ENCODE data around the gene CACFD1. TPM values are rescaled to one million over a fixed set of nuclear protein-coding genes. Genes with fewer than 3 reads are reported as not detected.
A peak's percentile ranks its signal among the peaks of the same experiment; 100 is the strongest.

The CACFD1 gene
- total and polyA plus RNA-seq, 7 donors, result 2.8 to 9.4 (median 7.1) TPM

DNA sequence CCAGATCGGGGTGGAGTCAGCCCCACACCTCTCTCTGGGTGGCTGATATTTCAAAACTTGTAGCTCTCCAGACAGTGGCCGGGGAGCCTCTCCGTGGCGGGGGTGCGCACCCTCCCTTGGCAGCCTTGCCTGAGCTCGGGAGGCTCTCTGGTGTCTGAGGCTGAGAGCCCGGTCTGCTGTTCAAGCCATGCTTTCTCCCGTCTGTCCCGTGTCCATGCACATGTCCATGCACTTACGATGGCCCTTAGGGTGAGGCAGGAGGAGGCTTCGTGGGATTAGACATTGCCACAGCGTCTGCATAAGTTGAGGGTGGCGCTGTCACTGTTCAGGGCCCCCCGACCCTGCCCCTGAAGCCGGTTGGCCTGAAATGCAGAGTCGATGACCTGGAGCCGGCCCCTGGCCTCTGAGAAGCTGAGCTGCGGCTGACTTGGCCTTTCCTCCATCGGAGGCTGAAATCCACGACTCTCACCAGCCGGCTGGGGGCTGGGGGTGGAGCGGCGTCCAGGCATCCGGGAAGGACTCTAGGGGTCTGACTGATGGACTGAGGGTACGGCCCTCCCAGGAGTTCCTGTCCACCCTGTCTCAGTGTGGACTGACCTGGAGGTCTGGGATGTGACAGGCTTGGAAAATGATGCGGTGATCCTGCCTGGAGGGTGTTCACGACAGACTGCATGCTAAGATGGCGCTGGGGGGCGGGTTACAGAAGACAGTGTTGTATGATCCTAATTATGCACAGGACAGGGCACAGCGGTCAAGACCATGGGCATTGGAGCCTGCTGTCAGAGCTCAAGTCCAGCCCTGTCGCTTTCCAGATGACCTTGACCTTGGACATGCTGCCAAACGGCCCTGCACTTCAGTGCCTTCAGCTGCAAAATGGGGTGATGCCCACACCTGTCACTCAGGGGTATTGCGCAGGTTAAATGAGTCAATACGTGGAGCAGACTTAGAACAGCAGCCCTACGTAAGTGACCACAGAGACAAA is 37.4 kb downstream of the CACFD1 start:
- no peak overlapping the region for H3K27ac ChIP-seq
- no peaks in the 10 kb centered on the region for H3K36me3 ChIP-seq (ENCODE audit: insufficient read depth in 1 of 2, low read depth in 1 of 2)
- ATAC-seq, result no peak
- intact Hi-C loops (cut with DNase I), result loop anchor here in 1 of 2 donors (10.0 kb wide), 1 partner anchor 462 kb away; the partner anchor contains the start of gene GTF3C5
- TF ChIP-seq, protein P1, sequence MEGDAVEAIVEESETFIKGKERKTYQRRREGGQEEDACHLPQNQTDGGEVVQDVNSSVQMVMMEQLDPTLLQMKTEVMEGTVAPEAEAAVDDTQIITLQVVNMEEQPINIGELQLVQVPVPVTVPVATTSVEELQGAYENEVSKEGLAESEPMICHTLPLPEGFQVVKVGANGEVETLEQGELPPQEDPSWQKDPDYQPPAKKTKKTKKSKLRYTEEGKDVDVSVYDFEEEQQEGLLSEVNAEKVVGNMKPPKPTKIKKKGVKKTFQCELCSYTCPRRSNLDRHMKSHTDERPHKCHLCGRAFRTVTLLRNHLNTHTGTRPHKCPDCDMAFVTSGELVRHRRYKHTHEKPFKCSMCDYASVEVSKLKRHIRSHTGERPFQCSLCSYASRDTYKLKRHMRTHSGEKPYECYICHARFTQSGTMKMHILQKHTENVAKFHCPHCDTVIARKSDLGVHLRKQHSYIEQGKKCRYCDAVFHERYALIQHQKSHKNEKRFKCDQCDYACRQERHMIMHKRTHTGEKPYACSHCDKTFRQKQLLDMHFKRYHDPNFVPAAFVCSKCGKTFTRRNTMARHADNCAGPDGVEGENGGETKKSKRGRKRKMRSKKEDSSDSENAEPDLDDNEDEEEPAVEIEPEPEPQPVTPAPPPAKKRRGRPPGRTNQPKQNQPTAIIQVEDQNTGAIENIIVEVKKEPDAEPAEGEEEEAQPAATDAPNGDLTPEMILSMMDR (IDR thresholded peaks at IDR 0.05), result no peak
- H3K27me3 ChIP-seq (ENCODE audit: insufficient read depth in 3 of 3, low read length in 2 of 3), result peaks cover 0 to 11% (median 6%) of the 10 kb centered on the region in 3 donors
- WGBS, 3 donors, result 68 to 74% (median 69%) methylated on average over 34 to 35 of the region's 35 CpGs
- no peak overlapping the region for H3K4me3 ChIP-seq
- peak in 1 of 2 donors; percentile 35 for DNase-seq
- H3K4me1 ChIP-seq, result peaks cover 12% of the 10 kb centered on the region
- H3K9me3 ChIP-seq, result peaks cover 5% of the 10 kb centered on the region

DNA sequence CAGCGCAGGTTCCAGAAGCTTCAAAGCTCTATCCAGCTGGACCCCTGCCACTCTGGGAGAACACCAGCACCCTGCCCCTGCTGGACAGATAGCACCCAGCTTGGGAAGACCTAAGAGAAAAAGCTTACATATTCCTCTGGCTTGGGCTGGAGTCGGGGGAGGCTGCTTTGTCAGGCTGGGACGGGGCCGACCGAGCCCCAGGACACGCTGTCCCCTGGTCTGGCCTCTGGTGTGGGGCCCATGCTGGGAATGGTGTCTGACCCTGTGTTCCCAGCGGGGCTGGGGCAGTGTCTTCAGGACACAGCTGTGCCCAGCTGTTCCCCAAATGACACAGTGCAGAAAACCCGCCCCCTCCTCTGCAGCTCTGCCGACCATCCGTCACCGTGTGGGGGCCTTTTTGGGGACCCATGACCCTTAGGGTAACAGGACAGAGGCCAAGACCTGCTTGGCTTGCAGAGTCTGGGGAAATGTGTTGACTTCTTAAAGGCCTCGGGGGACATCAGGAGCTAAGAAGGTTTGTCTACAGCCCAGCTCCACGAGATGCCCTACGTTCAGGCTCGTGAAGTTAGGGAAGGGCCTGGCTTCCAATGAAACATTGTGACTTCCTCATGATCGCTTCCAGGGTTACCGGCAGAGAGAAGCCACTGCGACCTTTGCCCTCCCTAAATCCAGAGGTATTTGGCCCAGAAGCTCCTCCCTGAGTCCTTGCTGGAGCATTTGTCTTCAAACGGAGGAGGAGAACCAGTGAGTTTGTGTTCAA is 39.5 kb downstream of the CACFD1 start:
- no peak overlapping the region for H3K27ac ChIP-seq
- 42 to 52% (median 45%) methylated on average over 19 of the region's 19 CpGs for WGBS, 3 donors
- peaks cover 10% of the 10 kb centered on the region for H3K9me3 ChIP-seq
- ATAC-seq (no peak), DNase-seq (peak in 1 of 2 donors; percentile 54)
- H3K4me3 ChIP-seq, result no peak overlapping the region
- intact Hi-C loops (cut with DNase I), result loop anchor here in 1 of 2 donors (10.0 kb wide), 1 partner anchor 465 kb away; the partner anchor contains the start of gene GTF3C5
- H3K4me1 ChIP-seq, result no peaks in the 10 kb centered on the region
- peaks cover 0 to 15% (median 6%) of the 10 kb centered on the region in 3 donors for H3K27me3 ChIP-seq (ENCODE audit: insufficient read depth in 3 of 3, low read length in 2 of 3)
- TF ChIP-seq, protein P1 (IDR thresholded peaks at IDR 0.05), result no peak
- H3K36me3 ChIP-seq (ENCODE audit: insufficient read depth in 1 of 2, low read depth in 1 of 2), result no peaks in the 10 kb centered on the region

DNA sequence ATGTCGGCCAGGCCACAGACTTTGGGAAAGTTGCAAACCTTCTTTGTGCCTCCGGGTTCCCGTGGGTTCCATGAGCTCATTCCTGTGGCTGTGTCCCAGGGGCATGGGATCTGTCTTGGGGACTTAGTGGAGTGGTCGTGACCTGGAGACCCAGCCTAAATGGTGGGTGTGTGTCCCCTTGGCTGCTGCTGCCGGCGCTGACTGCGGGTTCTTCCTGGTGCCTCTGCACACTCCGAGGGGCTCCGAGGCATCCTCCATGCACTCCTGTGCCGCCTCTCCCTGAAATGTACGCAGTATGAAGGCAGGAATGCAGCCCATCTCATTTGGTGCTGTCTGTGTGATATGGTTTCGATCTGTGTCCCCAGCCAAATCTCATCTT is 40.1 kb downstream of the CACFD1 start:
- Histone ChIP-seq H3K36me3 (ENCODE audit: insufficient read depth in 1 of 2, low read depth in 1 of 2) (no peaks in the 10 kb centered on the region), H3K27me3 (ENCODE audit: insufficient read depth in 3 of 3, low read length in 2 of 3) (peaks cover 0 to 19% (median 6%) of the 10 kb centered on the region in 3 donors), H3K9me3 (peaks cover 10% of the 10 kb centered on the region), H3K4me1 (no peaks in the 10 kb centered on the region), H3K4me3 (no peak overlapping the region), H3K27ac (no peak overlapping the region)
- intact Hi-C loops (cut with DNase I), result loop anchor here in 1 of 2 donors (10.0 kb wide), 1 partner anchor 465 kb away; the partner anchor contains the start of gene GTF3C5
- no peak for ATAC-seq
- WGBS, 3 donors, result 78 to 83% (median 80%) methylated on average over 12 of the region's 12 CpGs
- TF ChIP-seq, protein P1 (IDR thresholded peaks at IDR 0.05), result no peak
- DNase-seq, result peak in 1 of 2 donors; percentile 32

DNA sequence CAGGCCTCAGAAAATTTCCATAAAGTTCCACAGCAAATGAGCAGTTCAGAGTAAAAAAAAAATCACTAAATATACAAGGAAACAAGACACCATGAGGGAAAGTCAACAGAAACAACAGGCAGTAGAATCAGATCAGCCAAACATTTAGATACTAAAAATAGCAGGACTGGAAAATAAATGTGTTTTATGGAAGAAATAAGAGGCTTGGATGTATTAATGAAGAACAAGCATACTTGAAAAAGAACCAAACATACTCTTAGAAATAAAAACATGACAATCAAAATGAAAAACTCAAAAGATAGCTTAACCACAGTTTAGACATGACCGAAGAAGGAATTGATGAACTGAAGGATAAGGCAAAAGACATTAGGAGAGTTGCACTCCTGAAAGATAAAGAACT is 42.3 kb downstream of the CACFD1 start:
- WGBS, 3 donors, result 91 to 100% (median 96%) methylated on average over 1 of the region's 1 CpG
- no peak overlapping the region for H3K4me3 ChIP-seq

More for the DNA sequence above, 42.3 kb downstream of the CACFD1 start:
- Histone ChIP-seq H3K9me3 (peaks cover 10% of the 10 kb centered on the region), H3K36me3 (ENCODE audit: insufficient read depth in 1 of 2, low read depth in 1 of 2) (no peaks in the 10 kb centered on the region), H3K4me1 (no peaks in the 10 kb centered on the region), H3K27me3 (ENCODE audit: insufficient read depth in 3 of 3, low read length in 2 of 3) (peaks cover 0 to 22% (median 6%) of the 10 kb centered on the region in 3 donors), H3K27ac (no peak overlapping the region)
- DNase-seq (no peak), ATAC-seq (no peak)
- TF ChIP-seq, protein P1 (IDR thresholded peaks at IDR 0.05), result no peak
- intact Hi-C loops (cut with DNase I), result no loop called here

All from psoas muscle (tissue), 8 donors.